MCF 10A (cell line): ENCODE data around the gene TNFRSF6B. TPM values are rescaled to one million over a fixed set of nuclear protein-coding genes. Genes with fewer than 3 reads are reported as not detected.

Experiments
- BruUV-seq: library from RNA; stranded (reverse); fragments of 400-500 nt; replicated peaks from 2 replicates; lab custom pipeline; 2021; lab: Mats Ljungman, UMichigan
- CTCF ChIA-PET: fragments of 300-600 bp; sonication (Branson Sonifier 250); formaldehyde crosslinking; extraction: SDS; loops from one replicate; lab custom pipeline; 2021; ENCODE audit warnings: antibody characterized with exemption, inconsistent platforms; lab: Yijun Ruan, JAX
- POLR2A ChIA-PET: fragments of 300-600, 350-650 bp; sonication (Branson Sonifier 250); formaldehyde crosslinking; extraction: SDS; loops from one replicate; lab custom pipeline; 2020; ENCODE audit warnings: antibody characterized with exemption, inconsistent platforms; lab: Yijun Ruan, JAX
- DNase-seq: peaks from one replicate; pipeline ENCODE4 v3.0.0-alpha.2; 2018; ENCODE audit not compliant: unreplicated experiment
- H3K27ac Mint-ChIP-seq: one replicate; pipeline ENCODE4 v1.8.0; 2022; ENCODE audit warnings: mild to moderate bottlenecking, low read depth, mixed read lengths; ENCODE audit not compliant: unreplicated experiment
- H3K27me3 Mint-ChIP-seq: one replicate; pipeline ENCODE4 v1.8.0; 2022; ENCODE audit warnings: mixed read lengths; ENCODE audit not compliant: insufficient read depth, unreplicated experiment
- H3K36me3 Mint-ChIP-seq: one replicate; pipeline ENCODE4 v1.8.0; 2022; ENCODE audit warnings: mild to moderate bottlenecking, moderate library complexity, mixed read lengths; ENCODE audit not compliant: insufficient read depth, unreplicated experiment
- H3K4me1 Mint-ChIP-seq: one replicate; pipeline ENCODE4 v1.8.0; 2022; ENCODE audit warnings: mixed read lengths; ENCODE audit not compliant: insufficient read depth, unreplicated experiment
- H3K4me3 Mint-ChIP-seq: one replicate; pipeline ENCODE4 v1.8.0; 2022; ENCODE audit warnings: mild to moderate bottlenecking, moderate library complexity, mixed read lengths; ENCODE audit not compliant: unreplicated experiment
- H3K9me3 Mint-ChIP-seq: one replicate; pipeline ENCODE4 v1.8.0; 2022; ENCODE audit warnings: mixed read lengths; ENCODE audit not compliant: unreplicated experiment
- CTCF ChIP-seq: fragments of 200-600 bp; IDR thresholded peaks from one replicate; pipeline ENCODE4 v1.8.0; 2022; ENCODE audit warnings: antibody characterized with exemption, mild to moderate bottlenecking; ENCODE audit not compliant: unreplicated experiment
- intact Hi-C: fragments of 100-400 bp; cut with micrococcal nuclease; formaldehyde crosslinking; loops from 2 replicates; pipeline ENCODE4 v1.14.1; 2022
- total RNA-seq: library from RNA; stranded (reverse); gene quantifications from 2 replicates; pipeline ENCODE4 v1.2.3, GENCODE V29; 2022

The TNFRSF6B gene
- total RNA-seq, 1 experiment from 2014 or later: 24.4 TPM

DNA sequence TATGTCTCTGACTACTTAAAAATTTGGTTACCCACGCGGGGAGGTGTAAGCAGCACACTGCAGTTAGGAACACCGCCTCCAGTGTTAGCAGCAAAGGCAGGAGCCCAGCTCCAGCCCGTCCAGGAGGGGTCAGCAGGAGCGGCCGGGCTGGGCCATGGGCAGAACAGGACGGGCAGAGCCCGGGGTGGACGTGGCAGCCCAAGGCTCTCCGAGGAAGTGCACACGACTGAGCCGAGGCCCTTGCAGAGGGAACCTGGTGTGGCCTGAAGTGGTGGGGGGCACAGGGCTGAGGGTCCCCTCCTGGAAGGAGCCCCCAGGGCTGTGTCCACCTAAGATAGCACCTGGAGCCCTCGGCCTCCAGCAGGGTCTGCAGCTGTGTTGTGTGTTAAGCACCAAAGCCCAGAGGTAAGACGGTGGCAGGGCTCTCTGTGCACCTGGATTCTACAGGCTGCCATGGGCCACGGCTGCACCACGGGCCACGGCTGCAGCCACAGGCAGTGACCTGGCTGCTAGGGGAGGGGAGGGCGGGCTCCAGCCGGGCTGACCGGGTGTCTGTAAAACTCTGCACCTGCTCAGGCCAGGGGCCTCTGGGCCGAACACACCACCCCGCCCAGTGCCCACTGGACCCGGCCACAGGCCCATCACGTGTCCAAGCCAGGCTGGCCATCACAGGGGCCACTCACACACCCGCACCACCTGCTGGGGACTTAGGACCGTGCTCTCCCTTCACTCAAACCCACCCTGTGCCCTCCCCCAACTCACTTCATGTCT is 49.7 kb downstream of the TNFRSF6B start:
- Mint-ChIP-seq H3K4me1 (no peaks in the 10 kb centered on the region), H3K27ac (no peak overlapping the region), H3K4me3 (no peak overlapping the region), H3K9me3 (no peaks in the 10 kb centered on the region), H3K36me3 (peaks cover 27% of the 10 kb centered on the region), H3K27me3 (no peaks in the 10 kb centered on the region)
- DNase-seq: no peak
- intact Hi-C loops: no loop called here
- no peak for TF ChIP-seq CTCF
- POLR2A ChIA-PET: interaction anchor here (0.7 to 2.1 kb wide), 4 partner anchors 8 to 48 kb away, joined by 3 to 9 read pairs (median 6); no protein-coding TSS in a partner anchor
- no TSS peak for BruUV-seq
- CTCF ChIA-PET: no interaction called here

DNA sequence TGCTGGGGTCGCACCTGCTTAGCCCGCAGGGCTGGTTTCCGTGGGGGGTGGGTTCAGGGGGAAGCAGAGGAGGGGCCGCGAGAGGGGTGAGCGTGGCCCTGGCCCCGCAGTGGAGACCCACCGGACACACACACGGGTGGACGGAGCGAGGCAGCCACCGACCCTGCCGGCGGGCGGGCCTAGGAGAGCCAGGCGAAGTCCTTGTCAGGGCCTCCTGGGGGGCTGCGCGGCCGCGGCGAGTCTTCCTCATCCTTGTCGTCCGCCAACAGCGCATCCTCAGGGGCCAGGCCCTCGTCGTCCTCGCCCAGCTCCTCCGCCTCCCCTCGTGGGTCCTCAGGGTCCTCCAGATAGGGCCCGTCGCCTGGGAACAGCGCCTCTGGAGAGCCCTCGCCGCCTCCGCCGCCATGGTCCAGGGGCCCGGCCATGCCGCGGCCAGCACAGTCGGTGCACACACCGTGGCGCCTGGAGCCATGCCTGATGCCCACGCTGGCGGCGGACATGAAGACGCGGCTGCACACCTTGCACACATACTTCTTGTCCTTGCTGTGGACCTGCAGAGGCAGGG is 50.4 kb downstream of the TNFRSF6B start:
- ChIA-PET POLR2A (interaction anchor here (1.7 kb wide), 1 partner anchor 49 kb away, joined by 9 read pairs; no protein-coding TSS in a partner anchor), CTCF (no interaction called here)
- peaks cover 27% of the 10 kb centered on the region for H3K36me3 Mint-ChIP-seq
- TF ChIP-seq CTCF: no peak
- intact Hi-C loops: no loop called here
- BruUV-seq: no TSS peak
- DNase-seq: no peak
- no peaks in the 10 kb centered on the region for H3K27me3 Mint-ChIP-seq
- no peak overlapping the region for H3K4me3 Mint-ChIP-seq
- H3K27ac Mint-ChIP-seq: no peak overlapping the region
- no peaks in the 10 kb centered on the region for H3K9me3 Mint-ChIP-seq
- no peaks in the 10 kb centered on the region for H3K4me1 Mint-ChIP-seq

DNA sequence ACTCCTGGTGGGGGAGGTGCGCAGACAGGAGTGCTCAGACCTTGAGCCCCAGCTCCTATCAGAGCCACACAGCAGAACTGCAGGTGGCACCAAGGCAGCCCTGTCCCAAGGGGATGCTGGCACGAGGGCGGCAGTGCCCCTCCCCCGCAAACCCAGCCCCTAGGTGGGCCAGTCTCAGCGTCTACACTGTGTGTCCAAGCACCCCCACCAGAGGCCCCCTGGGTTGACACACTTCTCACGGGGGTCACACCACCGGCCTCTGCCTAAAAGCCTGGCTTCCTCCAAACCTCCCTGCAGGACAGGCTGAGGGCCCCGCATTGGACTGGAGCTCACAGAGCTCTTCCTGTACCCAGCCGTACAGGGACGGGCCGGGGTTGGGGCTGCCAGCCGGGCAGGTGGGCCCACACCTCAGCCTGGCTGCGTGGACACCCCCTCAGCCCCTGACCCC is 51.2 kb downstream of the TNFRSF6B start:
- BruUV-seq: no TSS peak

More for the DNA sequence above, 51.2 kb downstream of the TNFRSF6B start:
- no peak for DNase-seq
- Mint-ChIP-seq H3K27me3 (no peaks in the 10 kb centered on the region), H3K9me3 (no peaks in the 10 kb centered on the region), H3K36me3 (peaks cover 27% of the 10 kb centered on the region), H3K4me3 (no peak overlapping the region), H3K27ac (no peak overlapping the region), H3K4me1 (no peaks in the 10 kb centered on the region)
- ChIA-PET CTCF (no interaction called here), POLR2A (interaction anchor here (0.7 kb wide), 1 partner anchor 41 kb away, joined by 3 read pairs; no protein-coding TSS in a partner anchor)
- TF ChIP-seq CTCF: no peak
- intact Hi-C loops: no loop called here

Other genes with a start within 250 kb of the TNFRSF6B start
- gene KCNQ2, start 224.0 kb upstream of the TNFRSF6B start, total RNA-seq: not detected in 2 replicates
- 3.3 and 9.9 TPM in 2 replicates for gene EEF1A2, start 197.6 kb upstream of the TNFRSF6B start, total RNA-seq
- 315 and 355 TPM in 2 replicates for gene PPDPF, start 175.9 kb upstream of the TNFRSF6B start, total RNA-seq
- gene PTK6, start 159.3 kb upstream of the TNFRSF6B start, total RNA-seq: 3.8 and 4.4 TPM in 2 replicates
- 0.81 and 1.4 TPM in 2 replicates for gene SRMS, start 148.9 kb upstream of the TNFRSF6B start, total RNA-seq
- 2.4 and 3.9 TPM in 2 replicates for gene FNDC11, start 142.5 kb upstream of the TNFRSF6B start, total RNA-seq
- 18.1 and 24.7 TPM in 2 replicates for gene HELZ2, start 122.4 kb upstream of the TNFRSF6B start, total RNA-seq
- gene GMEB2, start 69.6 kb upstream of the TNFRSF6B start, total RNA-seq: 14.9 and 19.6 TPM in 2 replicates
- gene STMN3, start 43.2 kb upstream of the TNFRSF6B start, total RNA-seq: 1.7 and 5.3 TPM in 2 replicates
- 27.9 and 39.2 TPM in 2 replicates for gene RTEL1, start 38.3 kb upstream of the TNFRSF6B start, total RNA-seq
- gene ARFRP1, start 11.3 kb downstream of the TNFRSF6B start, total RNA-seq: 60.1 and 65.4 TPM in 2 replicates
- gene ZGPAT, start 11.4 kb downstream of the TNFRSF6B start, total RNA-seq: 19.5 and 22.2 TPM in 2 replicates
- 10.1 and 16.0 TPM in 2 replicates for gene LIME1, start 40.0 kb downstream of the TNFRSF6B start, total RNA-seq
- gene SLC2A4RG, start 43.1 kb downstream of the TNFRSF6B start, total RNA-seq: 85.0 and 105 TPM in 2 replicates
- 0.63 and 0.71 TPM in 2 replicates for gene ZBTB46, start 134.6 kb downstream of the TNFRSF6B start, total RNA-seq
- not detected in 2 replicates for gene ABHD16B, start 164.8 kb downstream of the TNFRSF6B start, total RNA-seq
- 174 and 175 TPM in 2 replicates for gene TPD52L2, start 168.6 kb downstream of the TNFRSF6B start, total RNA-seq
- gene DNAJC5, start 198.5 kb downstream of the TNFRSF6B start, total RNA-seq: 38.1 and 45.0 TPM in 2 replicates